ENCODE results near the gene MAP1LC3B.

The MAP1LC3B gene

GRCh38 chr16:87391950-87392820 lies at the start of gene MAP1LC3B:
TSS of gene MAP1LC3B (plus strand) at chr16:87392336. CDS start at chr16:87392428, 92 bp downstream.
- peak within 1 kb of the TSS; percentile 75 for H3K4me3 ChIP-seq (ENCODE audit: low read depth, low read length)
- peak; percentile 85 for DNase-seq (ENCODE audit: low read depth)

DNA sequence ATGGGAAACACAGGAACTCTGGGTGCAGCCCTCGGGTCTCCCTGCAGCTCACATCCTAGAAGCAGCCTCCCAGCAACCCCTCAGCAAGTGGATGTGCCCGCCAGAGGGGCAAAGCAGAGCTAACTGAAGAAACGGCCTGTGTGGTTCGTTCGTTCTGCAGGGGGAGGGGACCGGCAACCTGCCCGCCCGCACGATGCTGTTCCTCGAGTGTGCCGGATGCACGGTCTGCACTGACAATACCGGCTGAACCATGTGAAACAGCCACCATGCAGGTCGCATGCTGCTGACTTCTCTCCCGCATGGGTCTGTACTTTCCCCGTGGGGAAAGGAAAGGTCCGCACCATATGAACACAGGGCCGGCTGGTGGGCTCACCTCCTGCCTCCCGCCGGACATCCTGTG lies 49.6 kb upstream of the MAP1LC3B start:
- no peak for DNase-seq (ENCODE audit: low read depth)
- H3K4me3 ChIP-seq (ENCODE audit: low read depth, low read length): no peak overlapping the region

- H3K4me3 ChIP-seq (ENCODE audit: low read depth, low read length): no peak overlapping the region
- DNase-seq (ENCODE audit: low read depth): no peak
Observed at GRCh38 chr16:87342978-87343752, 49.0 kb upstream of the MAP1LC3B start.

DNA sequence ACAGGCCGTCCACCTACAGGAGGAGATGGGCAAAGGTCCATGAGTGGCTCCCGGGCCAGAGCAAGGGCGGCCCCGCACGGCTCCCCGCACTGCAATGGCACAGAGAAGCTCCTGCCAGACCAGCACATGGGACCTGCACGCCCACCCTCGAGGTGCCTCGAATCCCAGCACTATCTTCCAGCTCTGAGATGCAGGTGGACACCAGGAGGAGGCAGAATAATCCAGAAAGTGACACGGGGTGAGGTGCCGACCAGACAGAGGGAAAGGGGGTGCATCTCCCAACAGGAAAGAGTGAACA lies 48.4 kb upstream of the MAP1LC3B start:
- no peak overlapping the region for H3K4me3 ChIP-seq (ENCODE audit: low read depth, low read length)
- no peak for DNase-seq (ENCODE audit: low read depth)

GRCh38 chr16:87344165-87344930 lies 47.8 kb upstream of the MAP1LC3B start:
- H3K4me3 ChIP-seq (ENCODE audit: low read depth, low read length): no peak overlapping the region
- no peak for DNase-seq (ENCODE audit: low read depth)

DNA sequence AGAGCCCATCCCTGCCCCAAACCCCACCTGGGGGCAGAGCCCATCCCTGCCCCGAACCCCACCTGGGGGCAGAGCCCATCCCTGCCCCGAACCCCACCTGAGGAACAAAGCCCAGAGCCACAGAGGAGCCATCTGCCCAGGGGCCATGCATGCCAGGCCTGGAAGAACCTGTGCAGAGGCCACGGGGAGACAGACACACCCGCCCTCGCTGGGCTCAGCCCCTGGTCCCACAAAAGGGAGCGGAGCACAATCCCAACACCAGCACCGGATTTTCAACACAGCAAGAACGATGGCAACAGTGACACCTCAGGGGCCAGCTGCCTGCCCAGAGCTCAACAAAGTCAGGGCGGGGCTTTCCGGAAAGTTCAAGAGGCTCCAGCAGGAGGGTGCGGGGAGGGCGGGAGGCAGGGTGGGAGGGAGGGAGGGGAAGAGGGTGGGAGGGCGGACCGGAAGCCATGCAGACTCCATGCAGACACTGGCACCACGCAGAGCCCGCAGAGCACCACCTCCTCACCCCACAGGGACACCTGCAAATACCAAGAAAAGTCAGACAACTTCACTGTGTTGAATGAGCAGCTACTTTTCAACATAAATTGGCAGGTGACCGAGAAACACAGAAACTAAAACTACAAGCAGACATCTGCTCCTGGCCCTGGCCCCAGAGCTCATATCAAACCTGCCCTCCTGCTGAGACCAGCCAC lies 47.1 kb upstream of the MAP1LC3B start:
- no peak overlapping the region for H3K4me3 ChIP-seq (ENCODE audit: low read depth, low read length)
- no peak for DNase-seq (ENCODE audit: low read depth)

DNA sequence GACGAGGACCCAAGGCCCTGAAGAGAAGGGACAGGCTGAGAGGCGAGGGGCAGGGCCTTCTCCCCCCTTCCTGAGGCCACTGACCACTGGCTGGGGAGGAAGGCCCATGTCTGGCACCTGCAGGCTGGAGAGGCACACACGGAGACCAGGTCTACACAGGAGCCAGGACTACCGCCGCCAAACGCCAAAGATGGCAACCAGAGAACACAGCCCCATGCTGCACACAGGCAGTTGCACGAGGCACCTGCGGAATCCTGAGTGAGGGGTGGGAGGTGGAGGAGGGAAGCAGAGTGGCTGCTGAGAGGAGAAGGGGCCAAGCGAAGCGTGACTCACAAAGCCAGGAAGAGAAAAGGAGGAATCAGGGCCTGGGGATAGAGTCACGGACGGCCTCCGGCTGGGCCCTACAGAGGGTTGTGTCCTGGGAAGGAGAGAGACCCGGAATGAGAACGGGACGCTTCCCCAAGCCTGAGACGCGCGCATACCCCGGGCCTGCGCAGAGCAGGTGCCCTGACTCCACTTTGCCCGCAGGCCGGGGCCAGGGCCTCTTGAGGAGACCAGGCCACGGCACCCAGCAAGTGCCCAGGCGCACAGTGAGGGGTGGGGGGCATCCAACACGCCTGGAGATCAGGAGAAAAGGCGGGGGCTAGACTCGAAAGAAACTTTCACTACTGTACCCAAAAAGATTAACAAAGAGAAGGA lies 46.3 kb upstream of the MAP1LC3B start:
- no peak for DNase-seq (ENCODE audit: low read depth)

GRCh38 chr16:87346517-87347060 lies 45.5 kb upstream of the MAP1LC3B start:
- no peak overlapping the region for H3K4me3 ChIP-seq (ENCODE audit: low read depth, low read length)
- DNase-seq (ENCODE audit: low read depth): no peak

More for the DNA sequence above, 46.3 kb upstream of the MAP1LC3B start:
- no peak overlapping the region for H3K4me3 ChIP-seq (ENCODE audit: low read depth, low read length)

GRCh38 chr16:87347932-87348615 lies 44.1 kb upstream of the MAP1LC3B start:
- DNase-seq (ENCODE audit: low read depth): no peak

GRCh38 chr16:87348616-87349157 lies 43.4 kb upstream of the MAP1LC3B start:
- DNase-seq (ENCODE audit: low read depth): no peak
- no peak overlapping the region for H3K4me3 ChIP-seq (ENCODE audit: low read depth, low read length)

More at GRCh38 chr16:87347932-87348615, 44.1 kb upstream of the MAP1LC3B start:
- H3K4me3 ChIP-seq (ENCODE audit: low read depth, low read length): no peak overlapping the region

DNA sequence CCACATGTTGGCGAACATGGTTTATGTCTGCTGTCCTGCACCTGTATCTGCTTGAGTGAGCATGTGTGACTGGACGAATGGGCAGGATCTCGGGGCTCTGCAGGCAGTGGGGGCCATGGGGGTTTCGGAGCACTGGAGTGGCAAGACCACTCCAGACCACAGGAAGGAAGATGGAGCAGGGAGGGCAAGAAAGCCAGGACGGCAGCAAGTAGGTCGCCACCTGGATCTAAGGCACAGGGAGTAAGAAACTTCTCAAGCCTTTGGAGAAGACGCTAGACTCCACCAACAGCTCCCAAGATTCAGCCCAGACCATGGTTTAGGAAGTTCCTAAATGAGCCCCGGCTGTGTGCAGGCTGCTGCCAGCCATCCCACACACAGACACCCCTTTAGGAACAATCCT lies 42.1 kb upstream of the MAP1LC3B start:
- DNase-seq (ENCODE audit: low read depth): no peak
- H3K4me3 ChIP-seq (ENCODE audit: low read depth, low read length): no peak overlapping the region

DNA sequence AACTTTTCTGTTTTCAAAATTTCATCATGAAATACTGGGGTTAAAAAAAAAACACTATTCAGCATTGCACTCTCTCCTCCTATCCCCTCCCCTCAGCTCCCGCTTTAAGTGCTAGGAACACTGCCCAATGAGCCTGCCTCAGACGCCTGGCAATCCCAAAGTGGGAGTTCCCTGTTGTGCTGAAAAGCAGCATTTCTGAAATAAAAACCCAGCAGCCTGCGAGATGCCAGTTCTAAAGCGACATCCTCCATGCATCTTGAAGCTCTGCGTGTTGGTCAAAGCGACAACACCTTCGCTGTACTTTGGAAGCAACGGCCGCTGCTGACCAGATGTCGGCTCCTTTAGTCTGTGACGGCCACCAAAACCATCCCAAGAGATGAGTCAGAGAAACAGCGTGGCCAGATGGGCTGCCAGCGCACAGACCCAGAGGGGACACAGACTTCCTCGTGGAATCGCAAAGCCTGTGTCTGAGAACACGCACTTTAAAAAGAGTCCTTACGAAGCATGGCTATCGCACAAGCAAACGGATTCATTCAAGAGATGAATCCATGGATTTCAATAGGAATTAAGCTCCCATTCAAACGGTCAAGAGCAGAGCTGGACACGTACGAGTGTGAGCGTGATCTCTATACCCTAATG lies 41.3 kb upstream of the MAP1LC3B start:
- H3K4me3 ChIP-seq (ENCODE audit: low read depth, low read length): no peak overlapping the region
- DNase-seq (ENCODE audit: low read depth): no peak

DNA sequence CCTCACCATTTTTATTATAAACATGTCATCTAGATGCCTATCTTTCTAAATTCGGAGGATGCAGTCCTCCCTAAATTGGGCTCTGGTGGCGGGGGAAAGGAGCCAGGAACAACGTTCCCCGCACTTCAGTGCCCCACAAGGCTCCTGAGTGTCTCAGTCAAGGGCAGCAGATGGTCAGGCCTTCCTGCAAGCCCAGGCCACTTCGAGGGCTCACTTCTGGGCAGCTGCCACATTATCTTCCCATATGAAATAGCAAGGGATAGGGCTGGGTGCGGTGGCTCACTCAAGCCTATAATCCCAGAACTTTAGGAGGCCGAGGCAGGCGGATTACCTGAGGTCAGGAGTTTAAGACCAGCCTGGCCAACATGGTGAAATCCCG lies 40.8 kb upstream of the MAP1LC3B start:
- DNase-seq (ENCODE audit: low read depth): no peak
- no peak overlapping the region for H3K4me3 ChIP-seq (ENCODE audit: low read depth, low read length)

GRCh38 chr16:87352818-87353217 lies 39.3 kb upstream of the MAP1LC3B start:
- no peak for DNase-seq (ENCODE audit: low read depth)

GRCh38 chr16:87353613-87354012 lies 38.5 kb upstream of the MAP1LC3B start:
- H3K4me3 ChIP-seq (ENCODE audit: low read depth, low read length): no peak overlapping the region
- no peak for DNase-seq (ENCODE audit: low read depth)

More at GRCh38 chr16:87352818-87353217, 39.3 kb upstream of the MAP1LC3B start:
- H3K4me3 ChIP-seq (ENCODE audit: low read depth, low read length): no peak overlapping the region

GRCh38 chr16:87356491-87356853 lies 35.7 kb upstream of the MAP1LC3B start:
- DNase-seq (ENCODE audit: low read depth): no peak
- no peak overlapping the region for H3K4me3 ChIP-seq (ENCODE audit: low read depth, low read length)

DNA sequence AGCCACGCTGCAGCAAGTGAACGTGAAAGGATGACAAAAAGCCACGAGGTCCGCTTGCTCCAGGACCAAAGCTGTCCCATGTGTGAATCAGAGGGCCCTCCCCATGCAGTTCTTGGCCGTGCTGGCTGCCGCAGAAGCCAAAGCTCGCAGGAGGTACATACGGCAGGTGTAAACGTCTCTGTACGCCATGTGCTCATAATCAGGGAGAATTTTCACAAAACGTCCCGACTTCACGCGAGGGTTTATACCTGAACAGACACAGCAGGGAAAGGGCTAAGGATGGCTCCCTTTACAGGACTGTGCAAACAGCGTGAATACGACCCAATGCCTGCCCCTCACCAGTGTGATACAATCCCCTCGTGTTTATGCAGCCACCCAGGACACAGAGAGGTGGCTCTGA lies 33.9 kb upstream of the MAP1LC3B start:
- DNase-seq (ENCODE audit: low read depth): no peak
- no peak overlapping the region for H3K4me3 ChIP-seq (ENCODE audit: low read depth, low read length)
